ENCODE results near the gene RCN2. TPM values are rescaled to one million over a fixed set of nuclear protein-coding genes. Genes with fewer than 3 reads are reported as not detected.
"Not testable (repeated sequence)": the region's sequence is repeated elsewhere in the genome, so short reads cannot be mapped to it uniquely, and the experiment has no call there.

RCN2 gene
- total RNA-seq, 1 donor from 2014 or later = 76.8 TPM

DNA sequence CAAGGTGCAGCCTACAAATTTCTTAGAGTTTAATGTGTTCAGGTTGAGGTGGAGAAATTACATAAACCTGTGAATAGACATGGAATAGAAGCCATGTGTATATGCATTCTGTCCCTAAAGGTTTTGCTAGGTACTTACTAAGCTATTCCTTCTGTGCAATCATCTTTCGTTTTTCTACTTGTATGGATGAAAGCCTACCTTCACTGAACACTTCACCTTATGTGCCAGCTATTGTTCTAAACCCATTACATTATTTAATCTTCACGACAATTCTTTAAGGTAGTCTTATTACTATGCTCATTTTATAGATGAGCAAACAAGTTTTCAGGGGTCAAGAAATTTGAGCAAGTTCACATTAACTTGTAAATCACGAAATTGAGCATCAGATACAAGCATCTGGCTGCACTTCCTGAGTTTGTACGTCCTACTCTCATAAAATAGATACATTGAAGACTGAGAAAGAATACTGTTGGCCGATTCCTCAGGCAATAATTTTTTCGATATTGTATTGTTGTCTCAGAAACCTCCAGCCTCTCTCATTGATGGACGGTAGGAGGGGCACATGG is 635 bp upstream of the RCN2 start:
- no peak for DNase-seq (ENCODE audit: extremely low read depth, low read depth, low spot score)

DNA sequence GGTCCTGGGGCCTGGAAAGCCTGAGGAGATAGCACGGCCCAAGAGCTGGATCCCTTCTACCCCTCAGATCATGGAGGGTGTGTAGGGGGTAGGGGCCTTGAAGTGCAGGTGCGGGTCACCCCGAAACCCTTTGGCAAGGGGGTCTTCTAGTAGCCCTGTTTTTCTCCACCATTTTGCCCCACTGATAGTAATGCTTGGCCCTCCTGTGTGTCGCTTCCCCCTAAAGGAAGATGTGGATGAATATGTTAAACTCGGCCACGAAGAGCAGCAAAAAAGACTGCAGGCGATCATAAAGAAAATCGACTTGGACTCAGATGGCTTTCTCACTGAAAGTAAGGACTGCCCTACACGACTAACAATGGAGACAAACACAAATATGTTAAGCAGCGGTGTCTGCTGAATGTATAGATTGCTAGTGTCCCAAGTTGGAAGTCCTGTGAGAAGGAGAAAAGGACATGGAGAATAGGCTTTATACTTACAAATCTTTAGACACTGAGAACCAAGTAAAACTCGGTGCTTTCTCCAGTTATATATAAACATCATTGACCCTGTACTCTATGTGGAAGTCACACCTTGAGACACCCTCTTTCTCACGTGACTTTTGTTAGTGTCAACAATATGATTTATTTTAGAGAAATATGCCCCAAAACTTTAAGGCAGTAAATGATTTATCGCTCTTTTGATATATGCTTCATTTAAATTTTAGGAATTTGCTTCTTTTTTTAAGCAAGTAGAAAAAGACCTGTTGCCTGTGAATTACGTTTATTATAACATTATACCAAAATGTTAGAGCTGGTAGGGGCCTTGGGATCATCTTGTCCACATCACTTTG is 802 bp downstream of the RCN2 start:
- no peak for DNase-seq (ENCODE audit: extremely low read depth, low read depth, low spot score)

DNA sequence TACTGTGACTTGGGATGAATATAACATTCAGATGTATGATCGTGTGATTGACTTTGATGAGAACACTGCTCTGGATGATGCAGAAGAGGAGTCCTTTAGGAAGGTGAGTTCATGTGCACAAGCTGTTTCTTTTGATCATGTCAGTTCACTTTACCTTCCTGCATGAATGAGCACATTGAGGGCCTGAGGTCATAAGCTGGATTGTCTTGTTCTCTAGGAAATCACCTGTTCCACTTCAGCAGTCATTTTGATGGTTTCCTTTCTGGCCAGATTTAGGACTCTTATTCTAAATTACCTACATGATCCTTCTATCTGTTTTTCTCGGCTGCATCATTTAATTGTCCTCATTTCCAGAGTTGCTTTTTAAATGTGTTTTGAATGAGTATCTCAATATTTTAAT is 4.1 kb downstream of the RCN2 start:
- DNase-seq (ENCODE audit: extremely low read depth, low read depth, low spot score) = no peak

DNA sequence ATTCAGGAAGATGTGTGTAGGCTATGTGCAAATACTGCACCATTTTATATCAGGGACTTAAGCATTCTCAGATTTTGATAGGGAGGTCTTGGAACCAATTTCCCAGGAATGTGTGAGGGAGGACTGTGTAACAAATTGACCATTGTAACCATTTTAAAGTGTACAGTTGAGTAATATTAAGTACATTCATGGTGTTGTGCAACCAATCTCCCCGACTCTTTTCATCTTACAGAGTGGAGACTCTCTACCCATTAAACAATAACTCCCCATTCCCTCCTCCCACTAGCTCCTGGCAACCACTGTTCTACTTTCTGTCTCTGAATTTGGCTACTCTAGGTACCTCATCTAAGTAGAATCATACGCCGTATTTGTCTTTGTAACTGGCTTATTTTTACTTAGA is 5.1 kb downstream of the RCN2 start:
- DNase-seq (ENCODE audit: extremely low read depth, low read depth, low spot score) = no peak

DNA sequence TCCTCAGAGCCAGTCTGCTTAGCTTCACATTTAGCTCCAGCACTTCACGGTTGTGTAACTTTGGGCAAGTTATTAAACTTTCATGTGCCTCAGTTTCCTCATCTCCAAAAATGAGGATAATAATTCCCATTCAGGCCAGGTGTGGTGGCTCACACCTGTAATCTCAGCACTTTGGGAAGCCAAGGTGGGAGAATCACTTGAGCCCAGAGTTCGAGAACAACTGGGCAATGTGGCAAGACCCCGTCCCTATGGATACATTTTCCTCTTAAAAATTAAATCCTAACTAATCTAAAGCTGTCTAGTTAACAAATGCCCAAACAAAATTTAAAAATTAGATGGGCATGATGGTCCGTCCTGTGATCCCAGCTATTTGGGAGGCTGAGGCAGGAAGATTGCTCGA is 7.2 kb downstream of the RCN2 start:
- no peak for DNase-seq (ENCODE audit: extremely low read depth, low read depth, low spot score)

DNA sequence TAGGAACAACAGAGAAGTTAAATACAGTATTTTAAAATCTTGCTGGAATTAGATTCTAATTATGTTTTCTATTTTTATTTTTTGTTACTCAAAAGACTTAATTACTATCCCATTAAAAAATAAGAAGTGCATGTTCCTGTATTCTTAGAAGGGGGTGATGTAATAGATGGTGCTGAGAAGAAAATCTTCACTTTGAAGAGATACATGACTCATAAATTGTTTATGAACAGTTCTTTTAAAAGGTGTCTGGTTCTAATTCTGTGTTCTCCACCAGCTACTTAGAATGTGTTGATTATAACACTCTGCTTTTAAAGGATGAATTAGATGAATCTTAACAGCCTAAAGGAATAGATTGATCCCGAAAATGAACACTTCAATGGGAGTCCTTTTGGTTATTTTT is 8.2 kb downstream of the RCN2 start:
- no peak for DNase-seq (ENCODE audit: extremely low read depth, low read depth, low spot score)

DNA sequence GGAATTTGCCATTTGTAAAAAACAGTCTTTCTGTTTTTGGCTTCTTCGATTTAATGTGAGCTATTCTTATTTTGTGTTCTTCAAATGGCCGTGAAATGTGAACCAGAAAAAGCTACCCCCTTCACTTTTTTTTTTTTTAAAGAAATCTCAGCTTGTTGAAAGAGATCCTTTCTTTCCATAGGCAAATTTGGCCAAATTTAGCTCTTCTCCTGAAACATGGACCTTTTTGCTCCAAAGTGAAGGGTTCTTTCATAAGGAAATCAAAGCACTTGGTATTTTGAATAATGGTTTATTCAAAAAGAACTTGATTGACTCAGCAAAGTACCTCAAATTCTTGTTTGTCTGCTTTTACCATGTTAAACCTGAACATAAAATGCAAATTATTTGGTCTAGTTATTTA is 10.1 kb downstream of the RCN2 start:
- no peak for DNase-seq (ENCODE audit: extremely low read depth, low read depth, low spot score)

GRCh38 chr15:76942331-76942730 is 10.8 kb downstream of the RCN2 start:
- DNase-seq (ENCODE audit: extremely low read depth, low read depth, low spot score) = no peak

GRCh38 chr15:76945494-76946093 is 14.0 kb downstream of the RCN2 start:
- DNase-seq (ENCODE audit: extremely low read depth, low read depth, low spot score) = no peak

GRCh38 chr15:76947454-76947853 is 15.9 kb downstream of the RCN2 start:
- DNase-seq (ENCODE audit: extremely low read depth, low read depth, low spot score) = no peak

DNA sequence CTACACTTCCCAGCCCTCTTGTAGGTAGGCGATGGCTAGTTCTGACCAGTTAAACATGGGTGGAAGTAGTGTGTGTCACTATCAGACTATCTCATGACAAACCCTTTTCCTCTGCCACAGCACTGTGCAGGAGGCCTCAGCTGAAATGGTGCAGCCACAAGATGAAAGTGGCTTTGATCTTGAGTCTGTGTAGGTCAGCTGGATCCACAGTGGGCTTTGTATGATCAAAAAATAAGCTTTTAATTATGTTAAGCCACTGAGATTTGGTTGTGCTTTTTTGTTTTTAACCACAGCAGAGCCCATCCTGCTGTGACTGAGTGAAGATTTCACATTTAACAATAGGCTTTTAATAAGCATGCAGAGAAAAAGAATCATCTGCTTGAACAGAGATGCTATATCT is 19.7 kb downstream of the RCN2 start:
- DNase-seq (ENCODE audit: extremely low read depth, low read depth, low spot score) = no peak

- no peak for DNase-seq (ENCODE audit: extremely low read depth, low read depth, low spot score)
Measured at GRCh38 chr15:76953913-76954312, 22.4 kb downstream of the RCN2 start.

DNA sequence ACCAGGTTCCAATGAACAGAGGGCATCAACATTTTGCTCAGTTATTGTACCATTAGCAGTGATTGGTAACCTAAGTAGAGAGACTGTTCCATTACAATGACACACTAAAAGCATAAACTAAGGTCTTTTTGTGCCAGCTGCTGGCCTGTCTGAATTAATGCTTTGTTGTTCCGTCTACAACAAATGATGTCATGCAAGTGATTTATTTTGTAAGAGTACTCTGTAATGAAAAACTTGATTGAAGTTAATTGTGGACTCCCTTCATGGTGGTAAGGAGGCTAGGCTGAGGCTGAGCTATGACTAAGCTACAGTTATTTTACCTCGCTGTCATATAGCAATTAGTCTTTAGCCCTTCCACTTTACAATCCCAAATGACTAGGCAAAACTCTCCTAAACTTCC is 23.2 kb downstream of the RCN2 start:
- no peak for DNase-seq (ENCODE audit: extremely low read depth, low read depth, low spot score)

GRCh38 chr15:76961268-76962011 is 29.9 kb downstream of the RCN2 start:
- no peak for DNase-seq (ENCODE audit: extremely low read depth, low read depth, low spot score)

DNA sequence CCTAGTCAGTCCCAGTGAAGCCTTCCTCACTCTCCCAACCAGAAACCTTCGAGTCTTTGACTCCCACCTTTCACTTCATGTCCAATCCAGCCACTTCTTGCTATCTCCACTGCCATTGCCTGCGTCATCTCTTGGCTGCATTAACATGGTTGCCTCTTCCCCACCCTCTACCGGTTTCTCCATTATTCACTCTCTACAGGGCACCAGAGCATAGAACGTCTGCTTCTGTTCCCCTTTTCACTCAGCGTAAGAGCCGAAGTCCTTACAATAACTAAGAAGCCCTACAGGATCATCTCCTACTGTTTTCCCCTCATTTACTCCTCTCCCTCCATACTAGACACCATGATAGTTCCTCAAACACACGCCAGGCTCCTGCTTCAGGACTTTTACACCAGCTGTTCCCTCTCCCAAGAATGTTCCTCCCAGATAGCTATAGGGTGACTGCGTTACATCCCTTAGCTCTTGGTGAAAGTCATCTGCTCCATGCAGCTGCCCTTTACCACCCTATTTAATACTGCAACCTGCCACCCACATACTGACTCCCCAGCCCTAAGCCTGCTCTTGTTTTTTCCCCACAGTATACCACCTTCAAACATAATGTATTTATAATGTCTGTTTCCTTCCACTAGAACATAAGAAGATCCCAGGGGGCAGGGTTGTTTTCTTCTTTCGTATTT is 30.9 kb downstream of the RCN2 start:
- no peak for DNase-seq (ENCODE audit: extremely low read depth, low read depth, low spot score)

- no peak for DNase-seq (ENCODE audit: extremely low read depth, low read depth, low spot score)
Measured at GRCh38 chr15:76963596-76963995, 32.0 kb downstream of the RCN2 start.

- DNase-seq (ENCODE audit: extremely low read depth, low read depth, low spot score) = no peak
Measured at GRCh38 chr15:76964157-76964556, 32.6 kb downstream of the RCN2 start.

DNA sequence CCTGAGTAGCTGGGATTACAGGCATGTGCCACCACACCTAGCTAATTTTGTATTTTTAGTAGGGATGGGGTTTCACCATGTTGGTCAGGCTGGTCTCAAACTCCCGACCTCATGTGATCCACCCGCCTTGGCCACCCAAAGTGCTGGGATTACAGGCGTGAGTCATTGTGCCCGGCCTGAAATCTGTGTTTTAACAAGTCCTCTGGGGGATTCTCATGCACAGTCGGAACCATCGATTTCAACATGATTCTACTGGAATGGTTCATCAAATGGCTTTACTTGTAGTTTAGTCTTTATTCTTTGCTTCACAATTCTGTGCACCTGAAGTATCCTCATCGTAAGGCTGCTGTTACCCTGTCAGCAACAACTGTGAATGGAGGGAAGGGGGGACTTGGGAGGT is 34.5 kb downstream of the RCN2 start:
- not testable (repeated sequence) for DNase-seq (ENCODE audit: extremely low read depth, low read depth, low spot score)

DNA sequence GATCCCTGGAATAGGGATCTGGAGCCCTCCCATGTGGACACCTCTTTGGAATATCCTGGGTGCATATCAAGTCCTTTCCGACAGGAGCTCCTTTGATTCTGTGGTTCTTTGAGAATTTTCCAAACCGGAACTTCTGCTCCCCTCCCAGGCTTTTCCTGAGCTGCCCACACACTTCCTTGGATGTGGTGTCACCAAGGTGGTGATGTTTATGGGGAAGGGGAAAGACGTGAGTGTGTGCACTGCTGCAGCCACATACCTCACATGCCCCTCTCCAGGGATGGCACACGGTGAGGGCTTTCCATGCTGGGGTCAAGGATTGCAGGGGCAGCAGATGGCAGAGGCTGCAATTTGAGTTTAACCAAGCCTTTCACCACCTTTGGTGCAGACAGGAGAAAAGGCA is 35.5 kb downstream of the RCN2 start:
- DNase-seq (ENCODE audit: extremely low read depth, low read depth, low spot score) = no peak

- DNase-seq (ENCODE audit: extremely low read depth, low read depth, low spot score) = no peak
Measured at GRCh38 chr15:76968306-76968705, 36.8 kb downstream of the RCN2 start.

Data from glomerular endothelial cell (primary cell).